ENCODE data around the gene PERM1. TPM values are rescaled to one million over a fixed set of nuclear protein-coding genes. Genes with fewer than 3 reads are reported as not detected.

Gene PERM1
- total and polyA plus RNA-seq, 2 of the 13 experiments (the other 11 are each of a cell fraction or from before 2014, with no cell fraction given): 0.04 to 0.29 TPM

DNA sequence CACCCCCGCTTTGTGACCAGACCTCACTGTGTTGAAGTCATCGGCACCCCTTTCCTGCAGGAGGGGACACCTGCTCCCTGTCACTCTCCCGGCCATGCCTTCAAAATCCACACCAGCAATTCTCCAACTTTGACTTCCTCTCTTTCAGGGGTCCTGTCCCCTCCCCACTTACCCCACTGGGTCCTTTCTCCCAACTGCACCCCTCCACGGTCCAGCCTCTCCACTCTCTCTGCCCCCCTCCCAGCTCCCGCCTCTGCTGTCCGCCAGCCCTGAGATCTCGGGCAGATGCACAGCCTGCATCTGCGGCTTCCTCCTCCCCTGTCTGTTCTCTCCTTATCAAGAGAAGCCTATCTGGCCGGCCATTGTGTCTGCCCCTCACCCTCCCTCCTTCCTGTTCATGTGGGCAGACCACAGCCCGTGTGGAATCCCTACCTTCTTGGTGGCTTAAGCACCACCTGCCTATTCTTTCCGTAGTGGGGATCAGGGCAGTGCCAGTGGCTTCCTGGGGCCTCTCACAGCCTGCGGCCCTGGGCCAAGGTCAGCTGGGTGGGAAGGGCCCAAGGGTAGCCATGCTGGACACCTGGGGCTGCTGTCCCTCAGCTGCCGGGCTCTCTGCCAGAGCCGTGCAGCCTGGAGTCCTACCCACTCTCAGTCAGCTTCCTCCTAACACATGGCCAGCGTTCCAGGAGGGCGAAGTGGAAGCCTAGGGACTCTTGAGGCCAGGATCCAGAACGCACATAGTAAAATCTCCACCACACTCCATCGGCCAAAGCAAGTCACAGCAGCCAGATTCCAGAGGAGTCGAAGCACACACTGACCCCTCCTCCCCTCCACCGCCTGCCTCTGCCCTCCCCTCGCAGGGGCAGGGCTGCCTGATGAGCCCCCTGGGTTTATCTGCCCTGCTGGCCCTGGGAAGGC is 23.1 kb upstream of the PERM1 start (continued):
- TF ChIP-seq, protein P1, sequence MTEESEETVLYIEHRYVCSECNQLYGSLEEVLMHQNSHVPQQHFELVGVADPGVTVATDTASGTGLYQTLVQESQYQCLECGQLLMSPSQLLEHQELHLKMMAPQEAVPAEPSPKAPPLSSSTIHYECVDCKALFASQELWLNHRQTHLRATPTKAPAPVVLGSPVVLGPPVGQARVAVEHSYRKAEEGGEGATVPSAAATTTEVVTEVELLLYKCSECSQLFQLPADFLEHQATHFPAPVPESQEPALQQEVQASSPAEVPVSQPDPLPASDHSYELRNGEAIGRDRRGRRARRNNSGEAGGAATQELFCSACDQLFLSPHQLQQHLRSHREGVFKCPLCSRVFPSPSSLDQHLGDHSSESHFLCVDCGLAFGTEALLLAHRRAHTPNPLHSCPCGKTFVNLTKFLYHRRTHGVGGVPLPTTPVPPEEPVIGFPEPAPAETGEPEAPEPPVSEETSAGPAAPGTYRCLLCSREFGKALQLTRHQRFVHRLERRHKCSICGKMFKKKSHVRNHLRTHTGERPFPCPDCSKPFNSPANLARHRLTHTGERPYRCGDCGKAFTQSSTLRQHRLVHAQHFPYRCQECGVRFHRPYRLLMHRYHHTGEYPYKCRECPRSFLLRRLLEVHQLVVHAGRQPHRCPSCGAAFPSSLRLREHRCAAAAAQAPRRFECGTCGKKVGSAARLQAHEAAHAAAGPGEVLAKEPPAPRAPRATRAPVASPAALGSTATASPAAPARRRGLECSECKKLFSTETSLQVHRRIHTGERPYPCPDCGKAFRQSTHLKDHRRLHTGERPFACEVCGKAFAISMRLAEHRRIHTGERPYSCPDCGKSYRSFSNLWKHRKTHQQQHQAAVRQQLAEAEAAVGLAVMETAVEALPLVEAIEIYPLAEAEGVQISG (CRISPR knock-in tag; IDR thresholded peaks at IDR 0.05): peak; percentile 49
- TF ChIP-seq, protein P2, sequence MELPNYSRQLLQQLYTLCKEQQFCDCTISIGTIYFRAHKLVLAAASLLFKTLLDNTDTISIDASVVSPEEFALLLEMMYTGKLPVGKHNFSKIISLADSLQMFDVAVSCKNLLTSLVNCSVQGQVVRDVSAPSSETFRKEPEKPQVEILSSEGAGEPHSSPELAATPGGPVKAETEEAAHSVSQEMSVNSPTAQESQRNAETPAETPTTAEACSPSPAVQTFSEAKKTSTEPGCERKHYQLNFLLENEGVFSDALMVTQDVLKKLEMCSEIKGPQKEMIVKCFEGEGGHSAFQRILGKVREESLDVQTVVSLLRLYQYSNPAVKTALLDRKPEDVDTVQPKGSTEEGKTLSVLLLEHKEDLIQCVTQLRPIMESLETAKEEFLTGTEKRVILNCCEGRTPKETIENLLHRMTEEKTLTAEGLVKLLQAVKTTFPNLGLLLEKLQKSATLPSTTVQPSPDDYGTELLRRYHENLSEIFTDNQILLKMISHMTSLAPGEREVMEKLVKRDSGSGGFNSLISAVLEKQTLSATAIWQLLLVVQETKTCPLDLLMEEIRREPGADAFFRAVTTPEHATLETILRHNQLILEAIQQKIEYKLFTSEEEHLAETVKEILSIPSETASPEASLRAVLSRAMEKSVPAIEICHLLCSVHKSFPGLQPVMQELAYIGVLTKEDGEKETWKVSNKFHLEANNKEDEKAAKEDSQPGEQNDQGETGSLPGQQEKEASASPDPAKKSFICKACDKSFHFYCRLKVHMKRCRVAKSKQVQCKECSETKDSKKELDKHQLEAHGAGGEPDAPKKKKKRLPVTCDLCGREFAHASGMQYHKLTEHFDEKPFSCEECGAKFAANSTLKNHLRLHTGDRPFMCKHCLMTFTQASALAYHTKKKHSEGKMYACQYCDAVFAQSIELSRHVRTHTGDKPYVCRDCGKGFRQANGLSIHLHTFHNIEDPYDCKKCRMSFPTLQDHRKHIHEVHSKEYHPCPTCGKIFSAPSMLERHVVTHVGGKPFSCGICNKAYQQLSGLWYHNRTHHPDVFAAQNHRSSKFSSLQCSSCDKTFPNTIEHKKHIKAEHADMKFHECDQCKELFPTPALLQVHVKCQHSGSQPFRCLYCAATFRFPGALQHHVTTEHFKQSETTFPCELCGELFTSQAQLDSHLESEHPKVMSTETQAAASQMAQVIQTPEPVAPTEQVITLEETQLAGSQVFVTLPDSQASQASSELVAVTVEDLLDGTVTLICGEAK (IDR thresholded peaks at IDR 0.05): no peak
- TF ChIP-seq, protein P2 (CRISPR knock-in tag; IDR thresholded peaks at IDR 0.05): peak; percentile 70; the same call in 1 of the 2 replicates
- TF ChIP-seq SMAD9 (CRISPR knock-in tag; IDR thresholded peaks at IDR 0.05) (no peak), ZNF570 (CRISPR knock-in tag; IDR thresholded peaks at IDR 0.05; ENCODE audit: borderline replicate concordance) (no peak), SAP130 (CRISPR knock-in tag; IDR thresholded peaks at IDR 0.05; ENCODE audit: low read depth) (peak; percentile 80), ZFY (CRISPR knock-in tag; IDR thresholded peaks at IDR 0.05) (peak; percentile 56; the same call in 1 of the 2 replicates)
- TF ChIP-seq, protein P3, sequence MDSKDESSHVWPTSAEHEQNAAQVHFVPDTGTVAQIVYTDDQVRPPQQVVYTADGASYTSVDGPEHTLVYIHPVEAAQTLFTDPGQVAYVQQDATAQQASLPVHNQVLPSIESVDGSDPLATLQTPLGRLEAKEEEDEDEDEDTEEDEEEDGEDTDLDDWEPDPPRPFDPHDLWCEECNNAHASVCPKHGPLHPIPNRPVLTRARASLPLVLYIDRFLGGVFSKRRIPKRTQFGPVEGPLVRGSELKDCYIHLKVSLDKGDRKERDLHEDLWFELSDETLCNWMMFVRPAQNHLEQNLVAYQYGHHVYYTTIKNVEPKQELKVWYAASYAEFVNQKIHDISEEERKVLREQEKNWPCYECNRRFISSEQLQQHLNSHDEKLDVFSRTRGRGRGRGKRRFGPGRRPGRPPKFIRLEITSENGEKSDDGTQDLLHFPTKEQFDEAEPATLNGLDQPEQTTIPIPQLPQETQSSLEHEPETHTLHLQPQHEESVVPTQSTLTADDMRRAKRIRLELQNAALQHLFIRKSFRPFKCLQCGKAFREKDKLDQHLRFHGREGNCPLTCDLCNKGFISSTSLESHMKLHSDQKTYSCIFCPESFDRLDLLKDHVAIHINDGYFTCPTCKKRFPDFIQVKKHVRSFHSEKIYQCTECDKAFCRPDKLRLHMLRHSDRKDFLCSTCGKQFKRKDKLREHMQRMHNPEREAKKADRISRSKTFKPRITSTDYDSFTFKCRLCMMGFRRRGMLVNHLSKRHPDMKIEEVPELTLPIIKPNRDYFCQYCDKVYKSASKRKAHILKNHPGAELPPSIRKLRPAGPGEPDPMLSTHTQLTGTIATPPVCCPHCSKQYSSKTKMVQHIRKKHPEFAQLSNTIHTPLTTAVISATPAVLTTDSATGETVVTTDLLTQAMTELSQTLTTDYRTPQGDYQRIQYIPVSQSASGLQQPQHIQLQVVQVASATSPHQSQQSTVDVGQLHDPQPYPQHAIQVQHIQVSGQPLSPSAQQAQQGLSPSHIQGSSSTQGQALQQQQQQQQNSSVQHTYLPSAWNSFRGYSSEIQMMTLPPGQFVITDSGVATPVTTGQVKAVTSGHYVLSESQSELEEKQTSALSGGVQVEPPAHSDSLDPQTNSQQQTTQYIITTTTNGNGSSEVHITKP (CRISPR knock-in tag; IDR thresholded peaks at IDR 0.05; ENCODE audit: low read depth): peak; percentile 66; the same call in 1 of the 2 replicates
- TF ChIP-seq, protein P4, sequence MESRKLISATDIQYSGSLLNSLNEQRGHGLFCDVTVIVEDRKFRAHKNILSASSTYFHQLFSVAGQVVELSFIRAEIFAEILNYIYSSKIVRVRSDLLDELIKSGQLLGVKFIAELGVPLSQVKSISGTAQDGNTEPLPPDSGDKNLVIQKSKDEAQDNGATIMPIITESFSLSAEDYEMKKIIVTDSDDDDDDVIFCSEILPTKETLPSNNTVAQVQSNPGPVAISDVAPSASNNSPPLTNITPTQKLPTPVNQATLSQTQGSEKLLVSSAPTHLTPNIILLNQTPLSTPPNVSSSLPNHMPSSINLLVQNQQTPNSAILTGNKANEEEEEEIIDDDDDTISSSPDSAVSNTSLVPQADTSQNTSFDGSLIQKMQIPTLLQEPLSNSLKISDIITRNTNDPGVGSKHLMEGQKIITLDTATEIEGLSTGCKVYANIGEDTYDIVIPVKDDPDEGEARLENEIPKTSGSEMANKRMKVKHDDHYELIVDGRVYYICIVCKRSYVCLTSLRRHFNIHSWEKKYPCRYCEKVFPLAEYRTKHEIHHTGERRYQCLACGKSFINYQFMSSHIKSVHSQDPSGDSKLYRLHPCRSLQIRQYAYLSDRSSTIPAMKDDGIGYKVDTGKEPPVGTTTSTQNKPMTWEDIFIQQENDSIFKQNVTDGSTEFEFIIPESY (CRISPR knock-in tag; IDR thresholded peaks at IDR 0.05): peak; percentile 44; the same call in 1 of the 2 replicates
